DND-41 (cell line): ENCODE measurements around the gene ICA1.

Experiments
- ATAC-seq: fragments of 200-7000 bp; cut with Tn5 transposase; 3 replicates; pipeline ENCODE4 v1.9.1; 2021; ENCODE audit warnings: low read depth; ENCODE audit not compliant: insufficient read depth
- DNase-seq: peaks from one replicate; pipeline ENCODE4 v3.0.0-alpha.2; 2020
- H2AFZ ChIP-seq: 2 replicates; pipeline ENCODE4 v1.6.0; 2012; ENCODE audit warnings: low read depth, low read length
- H3K27ac ChIP-seq: 2 replicates; pipeline ENCODE4 v1.5.1; 2012; ENCODE audit warnings: low read length, inconsistent platforms
- H3K27me3 ChIP-seq: fragments of 200-600 bp; sonication (generic); 2 replicates; pipeline ENCODE4 v1.6.0; 2012; ENCODE audit warnings: low read length, mild to moderate bottlenecking, inconsistent platforms; ENCODE audit not compliant: insufficient read depth, poor library complexity
- H3K36me3 ChIP-seq: 2 replicates; pipeline ENCODE4 v1.5.1; 2012; ENCODE audit warnings: low read length, inconsistent platforms; ENCODE audit not compliant: insufficient read depth
- H3K4me1 ChIP-seq: 2 replicates; pipeline ENCODE4 v1.5.1; 2012; ENCODE audit warnings: mild to moderate bottlenecking, low read length; ENCODE audit not compliant: insufficient read depth
- H3K4me2 ChIP-seq: 2 replicates; pipeline ENCODE4 v1.6.0; 2012; ENCODE audit warnings: mild to moderate bottlenecking, moderate library complexity, low read length, inconsistent platforms; ENCODE audit not compliant: insufficient read depth
- H3K4me3 ChIP-seq, 2 experiments: fragments of 200-600 bp in 1 of 2; shearing (Covaris generic) in 1 of 2; 2 replicates each; pipeline ENCODE4 v1.5.1; 2012 to 2016; ENCODE audit warnings: inconsistent platforms in 2 of 2, low read length in 2 of 2, mild to moderate bottlenecking in 2 of 2, low read depth in 1 of 2, moderate library complexity in 1 of 2
- H3K79me2 ChIP-seq: 2 replicates; pipeline ENCODE4 v1.6.0; 2012; ENCODE audit warnings: low read length, inconsistent platforms; ENCODE audit not compliant: insufficient read depth
- H3K9ac ChIP-seq: 2 replicates; pipeline ENCODE4 v1.6.0; 2012; ENCODE audit warnings: low read depth, mild to moderate bottlenecking, inconsistent platforms, low read length, moderate library complexity
- H3K9me3 ChIP-seq: 2 replicates; pipeline ENCODE4 v1.5.1; 2012; ENCODE audit warnings: low read length, moderate library complexity, mild to moderate bottlenecking, inconsistent platforms; ENCODE audit not compliant: insufficient read depth, severe bottlenecking
- H4K20me1 ChIP-seq: 2 replicates; pipeline ENCODE4 v1.6.0; 2012; ENCODE audit warnings: low read length; ENCODE audit not compliant: insufficient read depth
- EZH2 ChIP-seq: IDR thresholded peaks from 3 replicates; pipeline ENCODE4 v1.6.1; 2012; ENCODE audit warnings: borderline replicate concordance, low read depth, mild to moderate bottlenecking, moderate library complexity, low read length, inconsistent platforms; ENCODE audit not compliant: severe bottlenecking
- TF ChIP-seq, protein P1 (sequence below): IDR thresholded peaks from 2 replicates; pipeline ENCODE4 v1.5.1; 2012; ENCODE audit warnings: borderline replicate concordance, low read length, moderate library complexity, mild to moderate bottlenecking; ENCODE audit not compliant: poor library complexity, severe bottlenecking; ENCODE audit errors: extremely low read depth

ICA1 gene

DNA sequence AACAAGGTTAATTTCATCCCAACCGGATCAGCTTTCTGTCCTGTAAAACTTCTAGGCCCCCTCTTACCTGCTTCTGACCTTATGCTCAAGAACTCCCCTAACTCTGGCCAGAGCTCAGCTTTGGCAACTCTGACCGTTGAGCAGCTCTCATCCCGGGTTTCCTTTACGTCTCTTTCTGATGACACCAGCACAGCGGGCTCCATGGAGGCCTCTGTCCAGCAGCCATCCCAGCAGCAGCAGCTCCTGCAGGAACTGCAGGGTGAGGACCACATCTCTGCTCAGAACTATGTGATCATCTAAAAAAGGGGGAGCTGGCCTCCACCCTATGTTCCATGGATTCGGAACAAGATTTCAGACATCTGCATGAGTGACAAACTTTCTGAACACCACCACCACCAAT, 175.7 kb downstream of the ICA1 start:
- no peaks in the 10 kb centered on the region for H3K79me2 ChIP-seq
- TF ChIP-seq, protein P1, sequence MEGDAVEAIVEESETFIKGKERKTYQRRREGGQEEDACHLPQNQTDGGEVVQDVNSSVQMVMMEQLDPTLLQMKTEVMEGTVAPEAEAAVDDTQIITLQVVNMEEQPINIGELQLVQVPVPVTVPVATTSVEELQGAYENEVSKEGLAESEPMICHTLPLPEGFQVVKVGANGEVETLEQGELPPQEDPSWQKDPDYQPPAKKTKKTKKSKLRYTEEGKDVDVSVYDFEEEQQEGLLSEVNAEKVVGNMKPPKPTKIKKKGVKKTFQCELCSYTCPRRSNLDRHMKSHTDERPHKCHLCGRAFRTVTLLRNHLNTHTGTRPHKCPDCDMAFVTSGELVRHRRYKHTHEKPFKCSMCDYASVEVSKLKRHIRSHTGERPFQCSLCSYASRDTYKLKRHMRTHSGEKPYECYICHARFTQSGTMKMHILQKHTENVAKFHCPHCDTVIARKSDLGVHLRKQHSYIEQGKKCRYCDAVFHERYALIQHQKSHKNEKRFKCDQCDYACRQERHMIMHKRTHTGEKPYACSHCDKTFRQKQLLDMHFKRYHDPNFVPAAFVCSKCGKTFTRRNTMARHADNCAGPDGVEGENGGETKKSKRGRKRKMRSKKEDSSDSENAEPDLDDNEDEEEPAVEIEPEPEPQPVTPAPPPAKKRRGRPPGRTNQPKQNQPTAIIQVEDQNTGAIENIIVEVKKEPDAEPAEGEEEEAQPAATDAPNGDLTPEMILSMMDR: no peak
- no peak for TF ChIP-seq EZH2
- H4K20me1 ChIP-seq: no peaks in the 10 kb centered on the region
- H3K4me1 ChIP-seq: no peaks in the 10 kb centered on the region
- ATAC-seq: no peak
- DNase-seq: no peak
- H3K9ac ChIP-seq: no peak overlapping the region
- no peaks in the 10 kb centered on the region for H3K27me3 ChIP-seq
- no peak overlapping the region for H2AFZ ChIP-seq
- H3K9me3 ChIP-seq: no peaks in the 10 kb centered on the region
- H3K27ac ChIP-seq: no peak overlapping the region
- H3K36me3 ChIP-seq: peaks cover 33% of the 10 kb centered on the region
- H3K4me2 ChIP-seq: no peak overlapping the region
- H3K4me3 ChIP-seq: no peak overlapping the region

DNA sequence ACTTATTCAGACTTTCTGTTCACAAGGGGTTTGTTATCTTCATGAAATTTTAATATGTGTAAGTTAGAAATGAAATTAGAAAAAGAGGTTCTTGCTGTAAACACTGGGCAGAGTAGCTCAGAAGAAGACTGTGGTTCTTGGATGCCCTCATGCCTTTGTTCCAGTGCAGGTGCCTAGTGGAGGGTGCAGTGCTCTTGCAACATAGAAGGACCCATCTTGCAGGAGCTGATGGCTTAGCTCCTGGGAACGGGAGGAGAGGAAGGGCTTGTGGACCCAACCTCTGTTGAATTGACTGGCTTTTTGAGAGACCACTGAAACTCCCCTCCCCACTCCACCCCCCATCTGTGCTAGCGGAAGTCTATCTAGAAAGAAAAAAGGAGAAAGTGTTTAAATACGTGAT, 176.5 kb downstream of the ICA1 start:
- Histone ChIP-seq H3K4me3 (no peak overlapping the region), H3K79me2 (no peaks in the 10 kb centered on the region), H4K20me1 (no peaks in the 10 kb centered on the region), H3K27ac (no peak overlapping the region), H3K36me3 (peaks cover 33% of the 10 kb centered on the region), H3K27me3 (no peaks in the 10 kb centered on the region), H3K9ac (no peak overlapping the region), H3K4me1 (no peaks in the 10 kb centered on the region), H3K4me2 (no peak overlapping the region), H2AFZ (no peak overlapping the region), H3K9me3 (no peaks in the 10 kb centered on the region)
- no peak for TF ChIP-seq EZH2
- TF ChIP-seq, protein P1: no peak
- ATAC-seq (no peak), DNase-seq (no peak)

DNA sequence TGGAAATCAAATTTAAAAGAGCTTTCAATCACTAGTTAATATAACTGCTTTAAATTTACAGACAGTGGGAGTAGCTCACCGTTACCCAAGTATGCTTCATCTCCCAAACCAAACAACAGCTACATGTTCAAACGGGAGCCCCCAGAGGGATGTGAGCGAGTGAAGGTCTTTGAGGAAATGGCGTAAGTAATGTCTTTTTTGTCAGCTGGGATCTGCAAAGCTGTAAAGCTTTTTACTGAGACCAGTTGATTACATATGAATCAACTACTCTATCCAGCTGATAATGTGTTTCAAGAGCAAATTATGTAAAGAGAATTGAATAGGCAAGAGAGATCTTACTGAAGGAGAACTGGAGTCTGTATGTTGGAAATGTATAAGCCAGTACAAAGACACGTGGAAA, 177.1 kb downstream of the ICA1 start:
- Histone ChIP-seq H3K79me2 (no peaks in the 10 kb centered on the region), H3K4me2 (no peak overlapping the region), H3K27me3 (no peaks in the 10 kb centered on the region), H2AFZ (no peak overlapping the region), H3K27ac (no peak overlapping the region), H3K9ac (no peak overlapping the region), H3K4me3 (no peak overlapping the region), H3K36me3 (peaks cover 36% of the 10 kb centered on the region), H4K20me1 (no peaks in the 10 kb centered on the region), H3K4me1 (no peaks in the 10 kb centered on the region), H3K9me3 (no peaks in the 10 kb centered on the region)
- ATAC-seq (no peak), DNase-seq (no peak)
- TF ChIP-seq, protein P1: no peak
- TF ChIP-seq EZH2: no peak

GRCh38 chr7:8082762-8083161, 179.2 kb downstream of the ICA1 start:
- H3K4me3 ChIP-seq: no peak overlapping the region
- no peaks in the 10 kb centered on the region for H3K9me3 ChIP-seq
- no peak overlapping the region for H3K4me2 ChIP-seq
- no peak overlapping the region for H2AFZ ChIP-seq
- DNase-seq: no peak
- no peak for TF ChIP-seq EZH2
- TF ChIP-seq, protein P1: no peak
- H4K20me1 ChIP-seq: no peaks in the 10 kb centered on the region; the same call in 1 of the 2 replicates
- no peaks in the 10 kb centered on the region for H3K79me2 ChIP-seq
- H3K27ac ChIP-seq: no peak overlapping the region
- no peak for ATAC-seq
- H3K9ac ChIP-seq: no peak overlapping the region
- H3K27me3 ChIP-seq: no peaks in the 10 kb centered on the region
- no peaks in the 10 kb centered on the region for H3K4me1 ChIP-seq
- peaks cover 38% of the 10 kb centered on the region for H3K36me3 ChIP-seq
